K562 (cell line): ENCODE data around the gene S100A9.
A peak's percentile ranks its signal among the peaks of the same experiment; 100 is the strongest.

ENCODE experiments used
- BHLHE40 ChIP-seq: IDR thresholded peaks from 2 replicates; pipeline ENCODE4 v1.6.1; 2011; ENCODE audit warnings: low read length, improper control_type of control experiment
- GATAD2A ChIP-seq: fragments of 450-650 bp; IDR thresholded peaks from 2 replicates; pipeline ENCODE4 v1.6.1; 2017
- JUND ChIP-seq, 2 experiments: IDR thresholded peaks; 2 replicates in 1 of 2; 3 replicates in 1 of 2; pipeline ENCODE4 v1.6.1; 2011; ENCODE audit warnings: borderline replicate concordance in 2 of 2, low read depth in 2 of 2, low read length in 2 of 2, improper control_type of control experiment in 1 of 2, missing biosample characterization in 1 of 2, missing genetic modification characterization in 1 of 2, missing genetic modification reagents in 1 of 2
- MEF2D ChIP-seq: conservative IDR thresholded peaks from 2 replicates; pipeline ENCODE4 v1.6.1; 2016; ENCODE audit warnings: low read depth, missing genetic modification characterization, missing compliant biosample characterization
- MTA1 ChIP-seq: fragments of 450-650 bp; IDR thresholded peaks from 2 replicates; pipeline ENCODE4 v1.6.1; 2017; ENCODE audit warnings: borderline replicate concordance
- NONO ChIP-seq, 2 experiments: fragments of 200-400 bp in 1 of 2; fragments of 450-650 bp in 1 of 2; formaldehyde crosslinking in 1 of 2; IDR thresholded peaks; 2 replicates each; pipeline ENCODE4 v1.6.1; 2017; ENCODE audit warnings: low read depth in 2 of 2, mild to moderate bottlenecking in 2 of 2, moderate library complexity in 2 of 2, low read length in 1 of 2
- POLR2A ChIP-seq: fragments of 450-650 bp; conservative IDR thresholded peaks from 2 replicates; pipeline ENCODE4 v1.6.1; 2016
- ZNF408 ChIP-seq: fragments of 250-450 bp; sonication (Bioruptor Pico); IDR thresholded peaks from 2 replicates; pipeline ENCODE4 v1.4.0; 2020; ENCODE audit warnings: low read depth, mild to moderate bottlenecking, moderate library complexity
- ZZZ3 ChIP-seq: fragments of 450-650 bp; IDR thresholded peaks from 2 replicates; pipeline ENCODE4 v1.6.1; 2016; ENCODE audit warnings: antibody characterized with exemption, mild to moderate bottlenecking, moderate library complexity
- TF ChIP-seq, protein P1 (sequence below), 3 experiments: IDR thresholded peaks in 2 of 3; conservative IDR thresholded peaks in 1 of 3; 2 replicates each; pipeline ENCODE4 v1.5.1; 2011 to 2012; ENCODE audit warnings: low read length in 3 of 3, mild to moderate bottlenecking in 3 of 3, control low read depth in 2 of 3, improper control_type of control experiment in 1 of 3, inconsistent platforms in 1 of 3, low read depth in 1 of 3, mixed read lengths in 1 of 3, moderate library complexity in 1 of 3; ENCODE audit not compliant: insufficient read depth in 2 of 3
- TF ChIP-seq, protein P2 (sequence below): sonication (generic); formaldehyde crosslinking; IDR thresholded peaks from 2 replicates; pipeline ENCODE4 v1.9.0; 2022; ENCODE audit warnings: mild to moderate bottlenecking, missing genetic modification reagents
- TF ChIP-seq, protein P3 (sequence below), 2 experiments: fragments of 450-650 bp in 1 of 2; IDR thresholded peaks; 2 replicates each; pipeline ENCODE4 v1.6.1; 2011 to 2017; ENCODE audit warnings: low read depth in 2 of 2, antibody characterized with exemption in 1 of 2, borderline replicate concordance in 1 of 2, low read length in 1 of 2, mild to moderate bottlenecking in 1 of 2, mixed read lengths in 1 of 2; ENCODE audit not compliant: control insufficient read depth in 1 of 2
- TF ChIP-seq, protein P4 (sequence below): fragments of 450-650 bp; formaldehyde crosslinking; IDR thresholded peaks from 2 replicates; pipeline ENCODE4 v1.4.0; 2020; ENCODE audit warnings: mild to moderate bottlenecking

DNA sequence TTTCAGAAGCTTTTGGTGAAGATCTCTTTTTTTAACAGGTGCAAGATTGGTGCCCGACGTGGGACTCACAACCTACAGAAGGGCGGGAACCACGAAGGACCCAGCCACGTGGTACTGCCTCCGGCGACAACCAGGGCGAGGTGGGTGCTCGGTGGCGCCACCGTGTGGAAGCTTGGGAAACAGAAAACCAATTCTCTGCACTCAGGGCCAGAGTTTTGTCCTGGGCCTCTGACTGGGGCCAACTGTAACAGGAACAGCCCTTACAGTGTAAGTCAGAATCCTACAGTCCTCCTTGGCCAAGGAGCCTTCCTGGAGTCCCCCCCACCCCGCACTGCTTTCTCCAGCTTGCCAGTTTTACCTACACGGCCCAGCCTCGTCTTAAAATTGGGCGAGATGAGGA, 47.1 kb downstream of the S100A9 start:
- TF ChIP-seq, protein P1, sequence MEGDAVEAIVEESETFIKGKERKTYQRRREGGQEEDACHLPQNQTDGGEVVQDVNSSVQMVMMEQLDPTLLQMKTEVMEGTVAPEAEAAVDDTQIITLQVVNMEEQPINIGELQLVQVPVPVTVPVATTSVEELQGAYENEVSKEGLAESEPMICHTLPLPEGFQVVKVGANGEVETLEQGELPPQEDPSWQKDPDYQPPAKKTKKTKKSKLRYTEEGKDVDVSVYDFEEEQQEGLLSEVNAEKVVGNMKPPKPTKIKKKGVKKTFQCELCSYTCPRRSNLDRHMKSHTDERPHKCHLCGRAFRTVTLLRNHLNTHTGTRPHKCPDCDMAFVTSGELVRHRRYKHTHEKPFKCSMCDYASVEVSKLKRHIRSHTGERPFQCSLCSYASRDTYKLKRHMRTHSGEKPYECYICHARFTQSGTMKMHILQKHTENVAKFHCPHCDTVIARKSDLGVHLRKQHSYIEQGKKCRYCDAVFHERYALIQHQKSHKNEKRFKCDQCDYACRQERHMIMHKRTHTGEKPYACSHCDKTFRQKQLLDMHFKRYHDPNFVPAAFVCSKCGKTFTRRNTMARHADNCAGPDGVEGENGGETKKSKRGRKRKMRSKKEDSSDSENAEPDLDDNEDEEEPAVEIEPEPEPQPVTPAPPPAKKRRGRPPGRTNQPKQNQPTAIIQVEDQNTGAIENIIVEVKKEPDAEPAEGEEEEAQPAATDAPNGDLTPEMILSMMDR (IDR thresholded peaks at IDR 0.05 in 2 of 3, conservative IDR thresholded peaks at IDR 0.05 in 1 of 3; ENCODE audit: insufficient read depth in 2 of 3, low read depth in 1 of 3, low read length in 3 of 3) = peak; percentile 68 to 85 (median 81)
- TF ChIP-seq JUND (IDR thresholded peaks at IDR 0.05; ENCODE audit: borderline replicate concordance, low read depth, low read length) (0 out of 2 replicates have a peak, but pooled peaks have one; percentile 21), JUND (tag; IDR thresholded peaks at IDR 0.05; ENCODE audit: borderline replicate concordance, low read depth, low read length) (no peak), GATAD2A (no peak), ZNF408 (CRISPR knock-in tag) (no peak), MTA1 (no peak), MEF2D (tag) (no peak), BHLHE40 (no peak), NONO (IDR thresholded peaks at IDR 0.05; ENCODE audit: low read depth in 2 of 2, low read length in 1 of 2) (no peak), POLR2A (no peak), ZZZ3 (no peak)
- TF ChIP-seq, protein P2, sequence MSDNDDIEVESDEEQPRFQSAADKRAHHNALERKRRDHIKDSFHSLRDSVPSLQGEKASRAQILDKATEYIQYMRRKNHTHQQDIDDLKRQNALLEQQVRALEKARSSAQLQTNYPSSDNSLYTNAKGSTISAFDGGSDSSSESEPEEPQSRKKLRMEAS (CRISPR knock-in tag) = peak; percentile 98
- TF ChIP-seq, protein P3, sequence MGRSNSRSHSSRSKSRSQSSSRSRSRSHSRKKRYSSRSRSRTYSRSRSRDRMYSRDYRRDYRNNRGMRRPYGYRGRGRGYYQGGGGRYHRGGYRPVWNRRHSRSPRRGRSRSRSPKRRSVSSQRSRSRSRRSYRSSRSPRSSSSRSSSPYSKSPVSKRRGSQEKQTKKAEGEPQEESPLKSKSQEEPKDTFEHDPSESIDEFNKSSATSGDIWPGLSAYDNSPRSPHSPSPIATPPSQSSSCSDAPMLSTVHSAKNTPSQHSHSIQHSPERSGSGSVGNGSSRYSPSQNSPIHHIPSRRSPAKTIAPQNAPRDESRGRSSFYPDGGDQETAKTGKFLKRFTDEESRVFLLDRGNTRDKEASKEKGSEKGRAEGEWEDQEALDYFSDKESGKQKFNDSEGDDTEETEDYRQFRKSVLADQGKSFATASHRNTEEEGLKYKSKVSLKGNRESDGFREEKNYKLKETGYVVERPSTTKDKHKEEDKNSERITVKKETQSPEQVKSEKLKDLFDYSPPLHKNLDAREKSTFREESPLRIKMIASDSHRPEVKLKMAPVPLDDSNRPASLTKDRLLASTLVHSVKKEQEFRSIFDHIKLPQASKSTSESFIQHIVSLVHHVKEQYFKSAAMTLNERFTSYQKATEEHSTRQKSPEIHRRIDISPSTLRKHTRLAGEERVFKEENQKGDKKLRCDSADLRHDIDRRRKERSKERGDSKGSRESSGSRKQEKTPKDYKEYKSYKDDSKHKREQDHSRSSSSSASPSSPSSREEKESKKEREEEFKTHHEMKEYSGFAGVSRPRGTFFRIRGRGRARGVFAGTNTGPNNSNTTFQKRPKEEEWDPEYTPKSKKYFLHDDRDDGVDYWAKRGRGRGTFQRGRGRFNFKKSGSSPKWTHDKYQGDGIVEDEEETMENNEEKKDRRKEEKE (IDR thresholded peaks at IDR 0.05; ENCODE audit: borderline replicate concordance in 1 of 2, control insufficient read depth in 1 of 2, low read depth in 2 of 2, low read length in 1 of 2) = no peak
- TF ChIP-seq, protein P4, sequence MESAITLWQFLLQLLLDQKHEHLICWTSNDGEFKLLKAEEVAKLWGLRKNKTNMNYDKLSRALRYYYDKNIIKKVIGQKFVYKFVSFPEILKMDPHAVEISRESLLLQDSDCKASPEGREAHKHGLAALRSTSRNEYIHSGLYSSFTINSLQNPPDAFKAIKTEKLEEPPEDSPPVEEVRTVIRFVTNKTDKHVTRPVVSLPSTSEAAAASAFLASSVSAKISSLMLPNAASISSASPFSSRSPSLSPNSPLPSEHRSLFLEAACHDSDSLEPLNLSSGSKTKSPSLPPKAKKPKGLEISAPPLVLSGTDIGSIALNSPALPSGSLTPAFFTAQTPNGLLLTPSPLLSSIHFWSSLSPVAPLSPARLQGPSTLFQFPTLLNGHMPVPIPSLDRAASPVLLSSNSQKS (CRISPR knock-in tag) = no peak
